ENCODE results near the gene GDE1.

GRCh38 chr16:19458722-19459379 is 63.0 kb downstream of the GDE1 start:
- no peak for TF ChIP-seq CTCF (conservative IDR thresholded peaks at IDR 0.05; ENCODE audit: low read depth, low read length)
- TF ChIP-seq EZH2 (IDR thresholded peaks at IDR 0.05; ENCODE audit: low read length, unreplicated experiment), result no peak

All from PC-3 (cell line).